Neutrophil (primary cell): ENCODE measurements around the gene NKPD1.

Experiments
- H3K27ac ChIP-seq: fragments of 200-600 bp; sonication (generic); 2 replicates; pipeline ENCODE4 v1.5.1; 2016; ENCODE audit warnings: mild to moderate bottlenecking, moderate library complexity
- H3K27me3 ChIP-seq: fragments of 200-600 bp; sonication (generic); 2 replicates; pipeline ENCODE4 v1.6.0; 2016; ENCODE audit warnings: mild to moderate bottlenecking
- H3K36me3 ChIP-seq: fragments of 200-600 bp; sonication (generic); 2 replicates; pipeline ENCODE4 v1.5.1; 2017
- H3K4me1 ChIP-seq, 2 experiments: fragments of 200-600 bp in 1 of 2; sonication (generic) in 1 of 2; 1 replicate in 1 of 2; 2 replicates in 1 of 2; pipeline versions ENCODE4 v1.5.1 to v1.6.1; 2013 to 2016; ENCODE audit warnings: low read depth in 1 of 2, low read length in 1 of 2, mild to moderate bottlenecking in 1 of 2, moderate library complexity in 1 of 2; ENCODE audit not compliant: control insufficient read depth in 1 of 2, insufficient read depth in 1 of 2
- H3K4me3 ChIP-seq, 2 experiments: fragments of 200-600 bp in 1 of 2; sonication (generic) in 1 of 2; 1 replicate in 1 of 2; 2 replicates in 1 of 2; pipeline ENCODE4 v1.5.1; 2013 to 2016; ENCODE audit warnings: low read depth in 1 of 2, low read length in 1 of 2, mild to moderate bottlenecking in 1 of 2, moderate library complexity in 1 of 2
- H3K9me3 ChIP-seq: fragments of 200-600 bp; sonication (generic); 2 replicates; pipeline ENCODE4 v1.5.1; 2016
- TF ChIP-seq, protein P1 (sequence below): fragments of 200-600 bp; sonication (generic); IDR thresholded peaks from 2 replicates; pipeline ENCODE4 v1.5.1; 2016; ENCODE audit warnings: antibody characterized with exemption

NKPD1 gene

DNA sequence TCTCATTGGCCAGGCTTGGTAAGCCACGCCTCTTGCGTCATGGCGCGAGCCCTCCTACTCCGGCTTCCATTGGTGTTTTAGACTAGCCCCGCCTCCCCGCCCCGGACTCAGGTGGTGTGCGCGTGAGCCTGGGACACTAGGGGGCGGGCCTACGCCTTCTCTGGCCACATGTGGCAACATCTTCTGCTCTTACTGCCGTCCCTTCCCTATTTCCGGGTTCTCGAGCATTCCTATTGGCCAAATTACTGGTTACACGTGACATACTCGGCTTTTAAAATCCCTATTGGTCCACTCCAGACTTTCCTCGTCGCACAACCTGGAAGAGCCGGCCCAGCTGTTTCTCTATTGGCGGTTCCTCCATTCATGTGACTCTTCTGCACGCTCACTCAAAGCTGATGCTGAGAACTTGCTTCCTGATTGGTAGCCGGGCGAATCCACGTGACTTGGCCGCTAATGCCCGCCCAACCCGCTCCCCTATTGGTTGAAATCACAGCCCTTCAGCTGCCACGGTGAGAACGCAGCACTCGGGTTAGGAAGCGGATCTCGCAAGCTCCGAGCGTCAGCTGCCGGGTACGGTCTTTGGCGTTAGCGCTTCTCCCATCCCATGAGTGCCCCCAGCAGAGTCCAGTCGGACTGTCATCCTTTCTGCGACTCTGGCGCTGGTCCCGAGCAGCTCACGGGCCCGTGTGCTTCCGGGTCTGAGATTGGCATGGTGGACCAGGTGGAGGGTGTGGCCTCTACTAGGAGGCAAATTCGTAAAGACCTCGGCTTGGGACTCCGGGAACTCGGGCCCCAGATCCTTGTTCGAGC lies 17.7 kb upstream of the NKPD1 start, which contains the start of gene BLOC1S3:
Gene BLOC1S3 (plus strand): TSS at position 523 of the 810 bp plus-strand sequence. CDS start 513 bp downstream, outside the sequence.
- Histone ChIP-seq H3K4me3 (peak within 1 kb of the TSS; percentile 80 to 87), H3K4me1 (peaks cover 74 to 76% of the 10 kb centered on the region in 2 experiments), H3K27ac (peak within 1 kb of the TSS; percentile 96), H3K36me3 (no peaks in the 10 kb centered on the region), H3K9me3 (no peaks in the 10 kb centered on the region), H3K27me3 (no peaks in the 10 kb centered on the region)
- TF ChIP-seq, protein P1, sequence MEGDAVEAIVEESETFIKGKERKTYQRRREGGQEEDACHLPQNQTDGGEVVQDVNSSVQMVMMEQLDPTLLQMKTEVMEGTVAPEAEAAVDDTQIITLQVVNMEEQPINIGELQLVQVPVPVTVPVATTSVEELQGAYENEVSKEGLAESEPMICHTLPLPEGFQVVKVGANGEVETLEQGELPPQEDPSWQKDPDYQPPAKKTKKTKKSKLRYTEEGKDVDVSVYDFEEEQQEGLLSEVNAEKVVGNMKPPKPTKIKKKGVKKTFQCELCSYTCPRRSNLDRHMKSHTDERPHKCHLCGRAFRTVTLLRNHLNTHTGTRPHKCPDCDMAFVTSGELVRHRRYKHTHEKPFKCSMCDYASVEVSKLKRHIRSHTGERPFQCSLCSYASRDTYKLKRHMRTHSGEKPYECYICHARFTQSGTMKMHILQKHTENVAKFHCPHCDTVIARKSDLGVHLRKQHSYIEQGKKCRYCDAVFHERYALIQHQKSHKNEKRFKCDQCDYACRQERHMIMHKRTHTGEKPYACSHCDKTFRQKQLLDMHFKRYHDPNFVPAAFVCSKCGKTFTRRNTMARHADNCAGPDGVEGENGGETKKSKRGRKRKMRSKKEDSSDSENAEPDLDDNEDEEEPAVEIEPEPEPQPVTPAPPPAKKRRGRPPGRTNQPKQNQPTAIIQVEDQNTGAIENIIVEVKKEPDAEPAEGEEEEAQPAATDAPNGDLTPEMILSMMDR = peak; percentile 12

DNA sequence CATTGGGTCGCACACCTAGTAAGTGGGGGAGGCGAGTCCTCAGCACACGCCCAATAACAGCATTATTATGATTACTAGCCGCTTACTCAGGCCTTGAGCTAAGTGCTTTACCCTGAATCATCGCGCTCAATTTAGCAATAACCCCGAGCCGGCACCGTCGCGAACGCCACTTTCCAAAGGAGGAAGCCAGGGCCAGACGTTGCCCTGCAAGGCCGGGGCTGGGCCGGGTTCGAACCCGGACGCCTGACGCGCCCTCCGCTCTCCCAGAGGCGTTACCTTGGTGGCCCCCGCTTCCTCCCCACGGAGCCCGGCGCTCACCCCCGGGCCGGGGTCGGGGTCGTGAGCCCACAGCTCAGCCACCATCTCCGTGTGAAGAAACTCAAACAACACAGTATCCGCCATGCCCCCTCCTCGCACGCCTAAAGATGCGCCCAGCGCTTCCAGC lies 17.1 kb upstream of the NKPD1 start, which contains the start of gene TRAPPC6A:
Gene TRAPPC6A (minus strand): TSS at position 421 of the 445 bp plus-strand sequence. CDS start 19 bp downstream, at position 402.
- TF ChIP-seq, protein P1 = no peak
- Histone ChIP-seq H3K27me3 (no peaks in the 10 kb centered on the region), H3K4me1 (peaks cover 70 to 71% of the 10 kb centered on the region in 2 experiments), H3K9me3 (no peaks in the 10 kb centered on the region), H3K36me3 (no peaks in the 10 kb centered on the region), H3K27ac (peak within 1 kb of the TSS; percentile 96), H3K4me3 (peak within 1 kb of the TSS; percentile 80 to 87)

DNA sequence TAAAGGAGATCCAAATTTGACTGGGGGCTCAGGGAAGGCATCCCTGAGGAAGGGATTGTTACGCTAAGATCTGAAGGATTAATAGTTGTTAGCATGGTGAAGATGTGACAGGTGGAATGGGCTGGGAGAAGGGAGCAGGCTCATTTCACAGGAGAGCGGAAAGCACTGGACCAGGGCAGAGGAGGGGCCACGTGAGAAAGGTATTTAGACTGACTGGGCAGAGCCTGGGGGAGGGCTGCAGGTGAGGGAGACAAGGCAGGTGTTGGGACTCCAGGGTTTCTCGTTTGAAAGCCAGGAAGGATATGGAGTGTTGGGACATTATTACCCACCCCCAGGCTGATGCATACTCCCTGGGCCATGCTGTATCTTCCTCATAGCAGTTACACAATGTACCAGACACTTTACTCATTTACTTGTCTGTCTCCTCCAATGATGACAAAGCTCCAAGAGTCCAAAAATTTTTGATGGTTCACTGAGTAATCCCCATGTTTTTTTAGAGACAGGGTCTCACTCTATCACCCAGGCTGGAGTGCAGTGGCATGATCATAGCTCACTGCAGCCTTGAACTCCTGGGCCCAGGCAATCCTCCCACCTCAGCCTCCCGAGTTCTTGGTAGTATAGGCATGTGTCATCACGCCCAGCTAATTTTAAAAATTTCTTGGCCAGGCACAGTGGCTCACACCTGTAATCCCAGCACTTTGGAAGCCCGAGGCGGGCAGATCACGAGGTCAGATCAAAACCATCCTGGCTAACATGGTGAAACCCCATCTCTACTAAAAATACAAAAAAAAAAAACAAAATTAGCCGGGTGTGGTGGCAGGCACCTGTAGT lies 14.9 kb upstream of the NKPD1 start:
- Histone ChIP-seq H3K9me3 (no peaks in the 10 kb centered on the region), H3K4me1 (peaks cover 74 to 78% of the 10 kb centered on the region in 2 experiments), H3K27me3 (no peaks in the 10 kb centered on the region), H3K36me3 (no peaks in the 10 kb centered on the region), H3K4me3 (no peak overlapping the region), H3K27ac (peak overlapping the region; percentile 96)
- TF ChIP-seq, protein P1 = no peak

DNA sequence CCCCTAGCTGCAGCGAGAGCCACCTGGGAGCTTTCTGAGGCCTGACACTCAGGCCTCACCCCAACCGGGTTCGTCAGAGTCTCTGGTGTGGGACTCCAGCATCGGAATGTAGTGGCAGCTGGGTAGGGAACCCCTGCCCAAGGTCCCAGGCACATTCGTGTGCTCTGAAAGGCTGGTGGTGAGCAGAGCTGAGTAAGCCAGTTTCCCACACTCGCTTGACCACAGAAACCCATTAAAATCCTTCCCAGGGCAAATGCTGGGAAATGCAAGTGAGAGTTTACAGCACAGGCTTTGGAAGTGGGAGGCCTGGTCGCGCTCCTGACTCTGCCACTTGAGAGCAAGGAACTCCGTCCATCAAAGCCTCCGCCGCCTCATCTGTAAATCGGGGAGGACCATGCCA lies 13.0 kb upstream of the NKPD1 start:
- H3K4me1 ChIP-seq = peaks cover 77 to 79% of the 10 kb centered on the region in 2 experiments
- TF ChIP-seq, protein P1 = no peak
- no peaks in the 10 kb centered on the region for H3K9me3 ChIP-seq
- no peak overlapping the region for H3K4me3 ChIP-seq
- no peaks in the 10 kb centered on the region for H3K27me3 ChIP-seq
- no peak overlapping the region for H3K27ac ChIP-seq
- no peaks in the 10 kb centered on the region for H3K36me3 ChIP-seq

DNA sequence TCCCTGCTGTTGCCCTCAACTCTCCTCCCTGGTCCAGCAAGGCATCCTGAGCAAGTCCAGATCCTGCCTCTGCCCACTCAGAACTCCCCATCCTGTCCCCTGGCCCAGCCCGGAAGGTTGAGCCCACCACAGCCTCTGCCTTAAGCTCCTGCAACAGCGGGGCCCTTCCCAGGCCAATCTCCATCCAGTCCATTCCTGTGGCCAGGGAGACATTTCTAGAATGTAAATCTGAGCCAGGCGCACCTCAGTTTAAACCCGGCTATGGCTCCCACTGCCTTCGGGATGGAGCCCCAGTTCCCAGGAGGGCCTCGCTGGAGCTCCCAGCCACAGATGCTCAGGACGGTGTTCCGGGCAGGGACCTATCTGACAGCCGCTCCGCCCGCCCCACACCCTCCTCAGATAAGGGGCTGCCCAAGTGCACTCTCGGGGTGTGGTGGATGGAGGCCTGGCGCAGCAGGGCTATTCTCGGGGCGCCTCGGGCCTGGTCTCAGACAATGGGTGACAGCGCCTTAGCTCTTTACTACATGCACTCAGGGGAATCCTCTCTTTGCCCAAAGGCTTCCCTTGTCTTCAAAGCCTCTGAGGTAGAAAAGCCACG lies 11.9 kb upstream of the NKPD1 start:
- no peaks in the 10 kb centered on the region for H3K9me3 ChIP-seq
- H3K27me3 ChIP-seq = no peaks in the 10 kb centered on the region
- TF ChIP-seq, protein P1 = no peak
- no peak overlapping the region for H3K4me3 ChIP-seq
- no peaks in the 10 kb centered on the region for H3K36me3 ChIP-seq
- H3K27ac ChIP-seq = no peak overlapping the region
- H3K4me1 ChIP-seq = peaks cover 82 to 86% of the 10 kb centered on the region in 2 experiments
